IMR-90 (cell line): ENCODE measurements around the gene TBCA. TPM values are rescaled to one million over a fixed set of nuclear protein-coding genes. Genes with fewer than 3 reads are reported as not detected.

ENCODE experiments used
- ATAC-seq: fragments of 200-7000 bp; cut with Tn5 transposase; 2 replicates; pipeline ENCODE4 v1.9.1; 2020; ENCODE audit warnings: low read depth, mild to moderate bottlenecking, moderate library complexity
- BruUV-seq: library from RNA; stranded (reverse); fragments of 400-500 nt; replicated peaks from 2 replicates; lab custom pipeline; 2021; lab: Mats Ljungman, UMichigan
- CTCF ChIA-PET: fragments of 300-600 bp; formaldehyde crosslinking; extraction: SDS; loops from one replicate; lab custom pipeline; 2021; ENCODE audit warnings: antibody characterized with exemption; lab: Yijun Ruan, JAX
- POLR2A ChIA-PET: fragments of 300-600 bp; sonication (Branson Sonifier 250); formaldehyde crosslinking; loops from one replicate; lab custom pipeline; 2022; ENCODE audit warnings: antibody characterized with exemption; ENCODE audit not compliant: unreplicated experiment; lab: Charles Lee
- DNase-seq: peaks from one replicate; pipeline ENCODE4 v3.0.0; 2013
- H2AFZ ChIP-seq: replicated peaks from 2 replicates; pipeline ENCODE3; 2013; ENCODE audit warnings: low read length, mild to moderate bottlenecking; ENCODE audit not compliant: poor library complexity
- H2AK5ac ChIP-seq: 2 replicates; pipeline ENCODE4 v1.6.1; 2013; ENCODE audit warnings: low read depth, low read length, inconsistent platforms
- H2AK9ac ChIP-seq: replicated peaks from 2 replicates; pipeline ENCODE3; 2013; ENCODE audit warnings: mild to moderate bottlenecking, low read depth, low read length, moderate library complexity; ENCODE audit not compliant: poor library complexity
- H2BK120ac ChIP-seq: 2 replicates; pipeline ENCODE4 v1.6.1; 2013; ENCODE audit warnings: low read depth, low read length, inconsistent platforms
- H2BK15ac ChIP-seq: 3 replicates; pipeline ENCODE4 v1.6.1; 2013; ENCODE audit warnings: low read depth, low read length, inconsistent platforms
- H2BK20ac ChIP-seq: 2 replicates; pipeline ENCODE4 v1.6.1; 2013; ENCODE audit warnings: low read depth, mild to moderate bottlenecking, inconsistent platforms, low read length, moderate library complexity
- H2BK5ac ChIP-seq: 2 replicates; pipeline ENCODE4 v1.6.1; 2013; ENCODE audit warnings: mild to moderate bottlenecking, low read depth, low read length, inconsistent platforms; ENCODE audit not compliant: poor library complexity, severe bottlenecking
- H3K14ac ChIP-seq: replicated peaks from 2 replicates; pipeline ENCODE4 v1.6.1; 2013; ENCODE audit warnings: low read depth, low read length, inconsistent platforms
- H3K18ac ChIP-seq: 2 replicates; pipeline ENCODE4 v1.6.1; 2013; ENCODE audit warnings: low read depth, low read length, control low read depth
- H3K23ac ChIP-seq: 2 replicates; pipeline ENCODE4 v1.6.1; 2013; ENCODE audit warnings: low read depth, low read length, inconsistent platforms
- H3K27ac ChIP-seq: 2 replicates; pipeline ENCODE4 v1.5.1; 2013; ENCODE audit warnings: mild to moderate bottlenecking, control low read depth, low read length; ENCODE audit not compliant: insufficient read depth
- H3K27me3 ChIP-seq: 2 replicates; pipeline ENCODE4 v1.6.1; 2013; ENCODE audit warnings: low read length; ENCODE audit not compliant: control insufficient read depth, insufficient read depth
- H3K36me3 ChIP-seq: 2 replicates; pipeline ENCODE4 v1.6.1; 2013; ENCODE audit warnings: low read length, mixed read lengths; ENCODE audit not compliant: control insufficient read depth, insufficient read depth
- H3K4ac ChIP-seq: 2 replicates; pipeline ENCODE4 v1.6.1; 2013; ENCODE audit warnings: low read depth, low read length, inconsistent platforms
- H3K4me1 ChIP-seq: 2 replicates; pipeline ENCODE4 v1.6.1; 2013; ENCODE audit warnings: low read length, mixed read lengths; ENCODE audit not compliant: control insufficient read depth, insufficient read depth
- H3K4me2 ChIP-seq: 2 replicates; pipeline ENCODE4 v1.6.1; 2013; ENCODE audit warnings: low read depth, mild to moderate bottlenecking, control low read depth, low read length, moderate library complexity
- H3K4me3 ChIP-seq: 2 replicates; pipeline ENCODE4 v1.5.1; 2013; ENCODE audit warnings: low read depth, mild to moderate bottlenecking, control low read depth, low read length, moderate library complexity; ENCODE audit not compliant: insufficient read depth
- H3K56ac ChIP-seq: 2 replicates; pipeline ENCODE4 v1.6.1; 2013; ENCODE audit warnings: low read length, inconsistent platforms; ENCODE audit not compliant: insufficient read depth; ENCODE audit errors: extremely low read depth
- H3K79me1 ChIP-seq, 2 experiments: 2 replicates each; pipeline ENCODE4 v1.6.1; 2013; ENCODE audit warnings: low read length in 2 of 2, inconsistent platforms in 1 of 2, low read depth in 1 of 2
- H3K9ac ChIP-seq: 2 replicates; pipeline ENCODE4 v1.6.1; 2013; ENCODE audit warnings: low read depth, low read length, control low read depth
- H3K9me1 ChIP-seq: 2 replicates; pipeline ENCODE4 v1.6.1; 2013; ENCODE audit warnings: low read length, inconsistent platforms; ENCODE audit not compliant: insufficient read depth
- H3K9me3 ChIP-seq: 2 replicates; pipeline ENCODE4 v1.6.1; 2013; ENCODE audit warnings: low read length; ENCODE audit not compliant: control insufficient read depth, insufficient read depth
- H4K20me1 ChIP-seq: 2 replicates; pipeline ENCODE4 v1.6.1; 2013; ENCODE audit warnings: low read length, inconsistent platforms; ENCODE audit not compliant: insufficient read depth
- H4K5ac ChIP-seq: 2 replicates; pipeline ENCODE4 v1.6.1; 2013; ENCODE audit warnings: mild to moderate bottlenecking, low read depth, low read length, control low read depth
- H4K8ac ChIP-seq, 2 experiments: 2 replicates each; pipeline ENCODE4 v1.6.1; 2013; ENCODE audit warnings: low read depth in 2 of 2, low read length in 2 of 2, control low read depth in 1 of 2, inconsistent platforms in 1 of 2
- H4K91ac ChIP-seq: 2 replicates; pipeline ENCODE4 v1.6.1; 2013; ENCODE audit warnings: low read depth, low read length, inconsistent platforms; ENCODE audit not compliant: insufficient read depth
- BHLHE40 ChIP-seq: fragments of 150-350 bp; IDR thresholded peaks from 2 replicates; pipeline ENCODE4 v1.6.1; 2016; ENCODE audit warnings: mild to moderate bottlenecking, low read depth, low read length
- CHD1 ChIP-seq: IDR thresholded peaks from 2 replicates; pipeline ENCODE4 v1.6.1; 2012; ENCODE audit warnings: low read depth, low read length, improper control_type of control experiment
- MAZ ChIP-seq: IDR thresholded peaks from 2 replicates; pipeline ENCODE4 v1.6.1; 2012; ENCODE audit warnings: low read depth, mild to moderate bottlenecking, low read length, improper control_type of control experiment, moderate library complexity, borderline replicate concordance
- MXI1 ChIP-seq: IDR thresholded peaks from 2 replicates; pipeline ENCODE4 v1.6.1; 2012; ENCODE audit warnings: low read depth, mild to moderate bottlenecking, low read length, moderate library complexity, borderline replicate concordance
- RCOR1 ChIP-seq: IDR thresholded peaks from 2 replicates; pipeline ENCODE4 v1.6.1; 2012; ENCODE audit warnings: mild to moderate bottlenecking, low read length, improper control_type of control experiment; ENCODE audit not compliant: insufficient replicate concordance
- USF2 ChIP-seq: fragments of 150-350 bp; IDR thresholded peaks from 2 replicates; pipeline ENCODE4 v1.6.1; 2017; ENCODE audit warnings: mild to moderate bottlenecking, antibody characterized with exemption, low read length, low read depth
- WGBS, 2 experiments: methylation state at CpG; one replicate each; pipeline versions ENCODE4 v1.1.5 to v1.1.7; 2013; ENCODE audit warnings: missing lambda C conversion rate in 2 of 2; ENCODE audit not compliant: insufficient read length in 1 of 2; ENCODE audit errors: extremely low coverage in 2 of 2; 5-methylcytosine and 5-hydroxymethylcytosine counted together
- dilution Hi-C: fragments of 300-500 bp; cut with HindIII; formaldehyde crosslinking; loops from one replicate; pipeline ENCODE4 v1.14.3; 2018; ENCODE audit warnings: low sequenced_read_pairs; ENCODE audit not compliant: unreplicated experiment
- in situ Hi-C: fragments of 300-500 bp; cut with MboI; formaldehyde crosslinking; loops from 3 replicates; pipeline ENCODE4 v1.14.3; 2019; ENCODE audit warnings: low sequenced_read_pairs, inconsistent platforms, mixed read lengths
- intact Hi-C: fragments of 100-400 bp; cut with micrococcal nuclease; formaldehyde crosslinking; loops from 2 replicates; pipeline ENCODE4 v1.10.0; 2022
- polyA plus RNA-seq, 3 experiments: library from polyadenylated mRNA; depleted of rRNA; stranded (reverse); fragments of >200 nt; gene quantifications; 2 replicates each; pipeline ENCODE4 v1.2.3, GENCODE V29; 2012; ENCODE audit warnings: low replicate concordance in 1 of 3
- total RNA-seq: library from RNA; depleted of rRNA; stranded (reverse); fragments of >200 nt; gene quantifications from 2 replicates; pipeline ENCODE4 v1.2.3, GENCODE V29; 2012

TBCA gene
- total and polyA plus RNA-seq, 2 of the 4 experiments (the other 2 are of a cell fraction), result 6.1 to 137 TPM

- no TSS peak for BruUV-seq
- Histone ChIP-seq H2BK20ac (no peak overlapping the region), H3K9ac (no peak overlapping the region), H3K23ac (no peak overlapping the region), H4K20me1 (peaks cover 41% of the 10 kb centered on the region), H3K9me3 (no peaks in the 10 kb centered on the region), H3K27ac (no peak overlapping the region), H3K4ac (no peak overlapping the region), H4K91ac (no peak overlapping the region), H3K4me1 (peaks cover 2% of the 10 kb centered on the region; the same call in 1 of the 2 replicates), H4K5ac (no peak overlapping the region), H3K4me2 (no peak overlapping the region), H2BK5ac (no peak overlapping the region), H2BK120ac (no peak overlapping the region), H2AK5ac (no peak overlapping the region), H3K18ac (no peak overlapping the region), H2AFZ (no peak overlapping the region), H3K36me3 (no peaks in the 10 kb centered on the region), H4K8ac (no peak overlapping the region), H3K27me3 (no peaks in the 10 kb centered on the region), H2AK9ac (no peak overlapping the region), H3K56ac (no peak overlapping the region), H3K14ac (no peak overlapping the region), H3K4me3 (no peak overlapping the region), H3K79me1 (peaks cover 29 to 61% of the 10 kb centered on the region in 2 experiments), H3K9me1 (peaks cover 6% of the 10 kb centered on the region), H2BK15ac (no peak overlapping the region)
- POLR2A ChIA-PET, result interaction anchor here (0.6 kb wide), 1 partner anchor 617 kb away, joined by 6 read pairs; no protein-coding TSS in a partner anchor
- TF ChIP-seq BHLHE40 (no peak), CHD1 (no peak), MAZ (no peak), USF2 (no peak), MXI1 (no peak), RCOR1 (no peak)
- no CpG with 5 or more reads among the region's 2 CpGs for WGBS, 2 experiments
- DNase-seq, result no peak
- ATAC-seq, result no peak
- in situ Hi-C loops (no loop called here), intact Hi-C loops (no loop called here), dilution Hi-C loops (no loop called here)
- CTCF ChIA-PET, result interaction anchor here (0.6 kb wide), 1 partner anchor 21 kb away, joined by 4 read pairs; no protein-coding TSS in a partner anchor
Observed at GRCh38 chr5:77748160-77748559, 28.0 kb downstream of the TBCA start.
